ENCODE results near the gene EXOC2.
"Not testable (repeated sequence)": the region's sequence is repeated elsewhere in the genome, so short reads cannot be mapped to it uniquely, and the experiment has no call there.

Gene EXOC2

GRCh38 chr6:680666-681340 is 12.1 kb downstream of the EXOC2 start:
- DNase-seq (ENCODE audit: low read depth, low spot score): no peak

DNA sequence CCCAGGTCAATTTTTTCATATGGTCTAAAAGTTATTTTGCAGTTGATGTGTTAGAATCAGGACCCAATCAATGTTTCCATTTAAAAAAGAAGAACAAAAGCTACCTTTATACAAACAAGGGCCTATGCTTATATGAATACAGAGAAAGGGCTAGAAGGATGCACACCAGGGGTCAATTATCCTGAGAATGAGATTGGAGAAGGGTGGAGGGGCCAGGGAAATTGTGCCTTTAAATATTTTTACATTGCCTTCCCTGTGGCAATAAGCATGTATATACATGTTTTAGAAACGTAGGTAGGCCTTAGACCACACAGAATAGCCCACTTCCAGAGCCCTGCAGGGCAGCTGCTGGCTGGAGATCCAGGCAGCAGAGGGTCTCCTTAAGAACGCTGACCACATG is 12.7 kb downstream of the EXOC2 start:
- DNase-seq (ENCODE audit: low read depth, low spot score): no peak

DNA sequence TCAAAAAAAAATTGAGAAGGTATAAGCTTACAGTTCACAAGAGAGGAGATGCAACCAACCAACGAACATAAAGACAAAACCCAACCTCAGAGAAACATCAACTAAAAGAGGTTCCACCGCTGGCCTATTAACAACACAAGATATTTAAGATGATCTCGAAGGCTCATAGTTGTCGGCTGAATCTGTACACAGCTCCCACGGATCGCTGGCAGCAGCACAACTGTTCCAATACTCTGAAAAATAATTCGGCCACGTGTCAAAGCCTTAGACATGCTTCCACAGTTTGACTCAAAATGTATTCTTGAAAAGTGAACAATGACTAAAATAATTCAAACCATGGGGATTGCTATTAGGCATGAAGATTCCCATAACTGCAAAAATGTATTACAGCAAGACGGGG is 13.7 kb downstream of the EXOC2 start:
- DNase-seq (ENCODE audit: low read depth, low spot score): no peak

DNA sequence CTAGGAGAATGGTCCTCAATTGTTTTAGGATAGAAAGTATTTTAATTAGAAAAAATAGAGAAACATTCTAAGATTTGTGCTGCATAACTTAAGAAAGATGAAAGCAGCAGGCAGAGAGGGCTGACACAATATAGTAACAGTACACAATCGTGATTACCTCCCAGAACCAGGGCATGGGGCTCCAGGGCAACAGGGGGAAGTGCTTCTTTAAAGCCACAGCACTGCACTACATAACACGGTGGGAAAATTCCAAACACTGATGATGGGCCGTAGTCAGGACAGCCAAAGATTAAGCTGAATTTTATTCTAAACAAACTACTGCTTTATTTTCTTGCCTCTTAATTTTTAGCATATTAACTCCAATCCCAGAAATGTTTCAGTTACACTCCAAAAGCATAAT is 14.4 kb downstream of the EXOC2 start:
- no peak for DNase-seq (ENCODE audit: low read depth, low spot score)

DNA sequence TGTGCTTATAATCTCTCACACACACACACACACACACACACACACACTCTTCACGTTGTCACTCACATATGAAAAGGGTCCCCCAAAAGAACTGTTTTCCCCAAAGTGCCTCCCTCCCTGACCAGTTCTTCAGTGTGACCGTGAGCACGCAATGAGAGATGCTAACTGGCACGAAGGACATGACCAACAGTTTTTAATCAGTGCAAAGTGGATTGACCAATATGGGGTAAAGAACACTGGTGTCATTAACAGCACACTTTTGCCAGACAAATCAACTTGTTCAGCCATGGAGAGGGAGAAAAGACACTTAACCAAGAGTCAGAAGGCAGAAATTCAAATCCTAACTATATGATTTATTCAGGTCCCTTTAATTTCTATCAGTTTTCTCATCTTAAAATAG is 15.0 kb downstream of the EXOC2 start:
- no peak for DNase-seq (ENCODE audit: low read depth, low spot score)

DNA sequence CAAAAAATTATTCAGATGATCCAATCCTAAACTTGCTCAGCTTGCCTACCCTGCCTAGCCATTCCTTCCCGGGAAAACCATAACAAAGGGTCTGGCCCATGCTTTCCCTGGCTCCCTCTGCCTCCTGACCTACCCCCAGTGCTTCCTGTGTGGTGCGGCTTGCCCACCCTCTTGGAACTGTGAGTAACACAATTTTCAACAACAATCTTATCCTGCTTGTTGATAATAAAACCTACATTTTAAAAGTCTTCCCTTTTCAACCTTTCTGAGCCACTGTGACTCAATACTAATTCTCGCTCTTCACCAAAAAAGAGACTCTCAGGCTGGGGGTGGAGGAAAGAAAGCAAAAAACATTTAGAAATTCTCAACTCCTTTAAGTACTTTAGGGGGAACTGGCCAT is 18.0 kb downstream of the EXOC2 start:
- DNase-seq (ENCODE audit: low read depth, low spot score): no peak

DNA sequence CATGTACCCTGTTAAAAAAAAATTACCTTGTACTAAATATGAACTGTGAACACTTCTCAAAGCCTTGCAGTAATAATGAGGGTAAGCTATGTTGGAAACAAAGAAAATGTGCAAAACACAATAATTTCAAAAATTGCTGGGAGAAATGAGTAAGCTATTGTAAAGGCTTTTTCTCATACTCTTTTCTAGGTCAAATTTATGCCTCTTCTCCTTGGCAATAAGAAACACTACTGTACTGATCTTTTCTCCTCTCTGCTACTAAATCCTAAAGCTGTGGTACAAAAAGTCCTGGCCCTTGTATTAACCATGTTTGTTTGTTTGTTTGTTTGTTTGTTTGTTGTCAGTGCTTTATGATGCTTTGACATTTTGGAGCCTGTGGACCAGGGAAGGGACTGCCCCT is 18.5 kb downstream of the EXOC2 start:
- DNase-seq (ENCODE audit: low read depth, low spot score): no peak

DNA sequence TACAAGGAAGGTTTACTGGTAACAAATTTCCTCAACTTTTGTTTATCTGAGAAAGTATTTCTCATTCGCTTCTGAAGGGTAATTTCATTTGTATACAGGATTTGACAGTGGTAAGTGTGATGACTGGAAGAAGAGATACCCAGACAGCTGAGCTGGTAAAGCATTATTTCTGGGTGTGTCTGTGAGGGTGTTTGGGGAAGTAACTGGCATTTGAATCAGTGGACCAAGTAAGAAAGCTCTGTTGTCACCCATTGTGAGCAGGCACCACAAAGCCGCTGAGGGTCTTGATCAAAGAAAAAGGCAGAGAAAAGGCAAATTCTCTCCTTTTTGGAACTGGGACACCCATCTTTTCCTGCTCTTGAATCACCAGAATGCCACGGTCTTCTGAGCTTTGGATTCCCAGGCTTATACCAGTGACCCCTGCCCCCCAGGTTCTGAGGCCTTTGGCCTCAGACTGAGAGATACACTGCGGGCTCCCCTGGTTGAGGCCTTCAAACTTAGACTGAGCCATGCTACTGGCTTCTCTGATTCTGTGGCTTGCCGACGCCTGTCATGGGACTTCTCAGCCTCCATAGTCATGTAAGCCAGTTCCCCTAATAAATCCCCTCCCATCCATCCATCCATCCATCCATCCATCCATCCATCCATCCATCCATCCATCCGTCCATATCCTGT is 25.5 kb downstream of the EXOC2 start:
- no peak for DNase-seq (ENCODE audit: low read depth, low spot score)

- no peak for DNase-seq (ENCODE audit: low read depth, low spot score)
These were observed 27.3 kb downstream of the EXOC2 start for GRCh38 chr6:665403-666267.

GRCh38 chr6:663788-664187 is 29.2 kb downstream of the EXOC2 start:
- DNase-seq (ENCODE audit: low read depth, low spot score): not testable (repeated sequence)

DNA sequence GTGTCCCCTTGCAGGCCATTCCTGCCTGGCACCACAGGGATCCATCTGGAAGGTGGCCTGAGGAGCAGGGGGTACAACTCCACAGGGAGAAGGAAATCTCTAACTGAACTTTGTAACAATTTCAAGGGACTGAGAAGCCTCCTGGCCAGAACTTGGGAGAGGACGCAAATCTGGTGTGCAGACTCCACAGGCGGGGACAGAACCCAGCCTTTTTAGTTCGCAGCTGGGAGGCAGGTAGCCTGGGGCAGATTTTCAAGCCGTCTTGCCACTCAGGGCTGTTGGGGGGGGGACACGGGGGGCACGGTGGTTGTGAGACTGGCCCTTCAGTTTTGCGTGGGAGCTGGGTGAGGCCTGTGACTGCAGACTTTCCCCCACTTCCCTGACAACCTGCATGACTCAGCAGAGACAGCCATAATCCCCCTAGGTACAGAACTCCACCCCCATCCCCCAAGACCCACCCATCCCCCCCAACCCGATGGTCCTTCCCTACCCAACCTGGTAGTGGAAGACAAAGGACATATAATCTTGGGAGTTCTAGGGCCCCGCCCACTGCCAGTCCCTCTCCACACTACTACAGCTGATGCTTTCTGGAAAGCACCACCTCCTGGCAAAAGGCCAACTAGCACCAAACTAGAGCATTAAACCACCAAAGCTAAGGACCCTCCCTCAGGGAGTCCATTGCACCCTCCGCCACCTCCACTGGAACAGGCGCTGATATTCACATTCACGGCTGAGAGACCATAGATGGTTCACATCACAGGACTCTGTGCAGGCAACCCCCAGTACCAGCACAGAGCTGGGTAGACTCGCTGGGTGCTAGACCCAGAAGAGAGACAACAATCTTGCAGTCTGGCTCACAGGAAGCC is 33.0 kb downstream of the EXOC2 start:
- DNase-seq (ENCODE audit: low read depth, low spot score): no peak

- DNase-seq (ENCODE audit: low read depth, low spot score): no peak
These were observed 34.7 kb downstream of the EXOC2 start for GRCh38 chr6:658244-658643.

DNA sequence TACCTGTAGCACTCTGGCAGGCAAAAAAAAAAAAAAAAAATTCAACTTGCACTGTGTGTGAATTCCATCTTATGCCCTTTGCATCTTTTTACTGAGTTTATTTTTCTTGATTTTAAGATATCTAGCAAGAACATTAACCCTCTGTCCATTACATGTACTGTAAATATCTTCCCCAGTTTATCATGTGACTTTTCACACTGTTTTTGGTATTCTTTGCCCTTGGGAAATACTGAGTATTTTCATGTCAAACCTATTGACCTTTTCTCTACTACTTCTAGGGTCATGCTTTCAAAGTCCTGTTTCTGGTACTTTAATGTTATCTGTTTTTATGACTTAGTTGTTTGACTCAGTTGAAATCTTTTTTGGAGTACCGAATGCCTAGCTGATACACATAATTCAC is 35.2 kb downstream of the EXOC2 start:
- DNase-seq (ENCODE audit: low read depth, low spot score): no peak

DNA sequence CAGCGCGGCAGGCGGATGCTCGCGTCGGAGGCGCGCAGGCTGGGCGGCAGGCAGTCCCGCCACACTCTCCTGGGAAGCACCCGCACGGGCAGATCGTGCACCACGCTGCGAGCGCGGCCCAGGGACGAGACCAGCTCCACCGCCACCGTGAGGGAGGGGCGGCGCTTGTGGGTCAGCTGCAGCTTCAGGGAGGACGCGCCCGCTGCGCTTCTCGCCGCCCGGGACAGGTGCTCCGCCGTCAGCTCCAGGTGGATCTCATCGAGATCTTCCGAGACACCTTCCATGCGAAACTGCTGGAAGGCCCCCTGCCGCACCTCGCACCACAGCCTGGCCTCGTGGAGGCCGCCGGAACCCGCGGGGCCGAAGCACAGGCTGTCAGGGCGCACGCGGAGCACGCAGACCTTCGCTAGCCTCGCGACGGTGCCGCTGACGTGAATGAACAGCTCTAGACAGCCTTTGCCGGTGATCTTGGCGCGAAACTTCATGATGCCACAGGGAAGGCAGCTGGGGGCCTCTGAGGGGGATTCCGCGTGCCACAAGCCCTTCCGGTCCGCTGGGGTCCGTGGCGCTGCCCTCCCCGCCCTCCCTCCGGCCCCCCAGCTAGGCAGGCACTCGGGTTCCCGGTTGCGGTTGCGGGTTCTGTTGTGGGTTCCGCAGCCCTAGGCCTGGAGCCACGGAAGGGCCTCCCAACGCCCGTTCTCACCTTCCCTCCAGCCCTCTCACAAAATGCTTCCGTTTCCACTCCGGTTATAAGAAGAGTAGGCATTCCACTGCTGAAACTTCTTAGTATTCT is 36.3 kb downstream of the EXOC2 start, which contains the start of gene HUS1B:
HUS1B (minus strand) TSS at position 641 of the 793 bp plus-strand sequence; CDS start at position 485, 156 bp downstream.
- no peak for DNase-seq (ENCODE audit: low read depth, low spot score)

- DNase-seq (ENCODE audit: low read depth, low spot score): no peak
These were observed 38.8 kb downstream of the EXOC2 start for GRCh38 chr6:654136-654535.

GRCh38 chr6:652865-653264 is 40.1 kb downstream of the EXOC2 start:
- DNase-seq (ENCODE audit: low read depth, low spot score): no peak

- no peak for DNase-seq (ENCODE audit: low read depth, low spot score)
These were observed 42.8 kb downstream of the EXOC2 start for GRCh38 chr6:650098-650497.

DNA sequence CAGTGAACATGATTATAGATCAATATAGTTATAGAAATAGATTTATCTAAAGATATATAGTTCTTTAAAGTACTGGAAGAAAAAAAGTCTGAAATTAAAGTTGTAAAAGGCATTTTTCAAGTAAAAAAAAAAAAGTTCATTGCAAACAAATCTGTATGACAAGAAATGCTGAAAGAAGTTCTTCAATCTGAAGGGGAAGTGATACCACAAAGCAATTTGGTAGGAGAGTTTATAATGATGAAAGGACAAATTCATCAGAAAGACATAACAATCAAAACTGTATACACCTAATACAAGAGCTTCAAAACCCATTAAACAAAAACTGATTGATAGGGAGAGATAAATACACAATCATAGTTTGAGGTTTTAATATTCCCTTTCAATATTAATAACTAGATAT is 50.1 kb downstream of the EXOC2 start:
- DNase-seq (ENCODE audit: low read depth, low spot score): no peak

DNA sequence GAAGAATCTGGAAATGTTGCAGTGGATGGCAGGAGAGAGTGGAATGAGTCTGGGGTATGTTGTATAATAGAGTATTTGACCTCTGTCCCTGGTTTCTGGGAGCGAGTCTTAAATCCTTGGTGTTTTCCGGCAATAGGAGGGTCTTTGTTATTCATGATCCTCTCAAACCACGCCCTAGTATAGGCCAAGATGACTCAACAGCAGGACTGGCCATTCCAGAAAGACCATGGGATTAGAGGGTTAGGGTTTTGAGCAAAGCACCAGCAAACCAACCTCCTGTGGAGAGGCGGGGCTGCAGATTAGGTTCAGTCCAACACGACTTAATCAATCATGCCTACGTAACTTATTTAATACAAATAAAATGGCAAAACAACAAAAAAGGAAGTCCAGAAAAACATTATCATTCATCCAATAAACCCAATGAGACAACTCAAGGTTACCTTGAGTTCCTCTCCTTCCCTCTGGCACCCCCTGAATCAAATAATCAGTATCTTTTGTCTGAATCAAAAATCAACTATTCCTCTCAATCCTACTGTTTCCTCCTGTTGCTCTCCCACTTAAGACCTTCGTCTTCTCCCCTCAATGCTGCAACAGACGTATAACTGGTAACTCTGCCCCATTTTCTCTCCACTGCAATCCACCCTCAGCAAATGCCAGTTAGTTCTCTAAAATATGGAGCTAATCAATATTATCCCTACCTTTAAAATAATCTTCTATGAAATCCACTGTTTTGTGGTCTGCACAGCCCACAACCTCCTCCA is 51.5 kb downstream of the EXOC2 start:
- no peak for DNase-seq (ENCODE audit: low read depth, low spot score)

- DNase-seq (ENCODE audit: low read depth, low spot score): no peak
These were observed 56.5 kb downstream of the EXOC2 start for GRCh38 chr6:636488-636887.
